Subcutaneous abdominal adipose tissue (tissue), 5 donors: ENCODE measurements around the gene DCUN1D1.

ENCODE experiments used
- H3K27ac ChIP-seq: one replicate; pipeline ENCODE4 v1.7.0; 2013; ENCODE audit warnings: low read depth, mild to moderate bottlenecking, inconsistent platforms, low read length, moderate library complexity
- H3K27me3 ChIP-seq, 5 donors: one replicate each; pipeline ENCODE4 v1.7.0; 2013; ENCODE audit warnings: low read length in 5 of 5, inconsistent platforms in 1 of 5; ENCODE audit not compliant: control insufficient read depth in 5 of 5, insufficient read depth in 4 of 5
- H3K36me3 ChIP-seq, 5 donors: one replicate each; pipeline ENCODE4 v1.7.0; 2013; ENCODE audit warnings: low read length in 5 of 5; ENCODE audit not compliant: control insufficient read depth in 5 of 5, insufficient read depth in 5 of 5
- H3K4me1 ChIP-seq, 5 donors: one replicate each; pipeline ENCODE4 v1.7.0; 2013; ENCODE audit warnings: low read length in 5 of 5, mild to moderate bottlenecking in 3 of 5, moderate library complexity in 1 of 5; ENCODE audit not compliant: control insufficient read depth in 5 of 5, insufficient read depth in 5 of 5
- H3K4me3 ChIP-seq, 5 donors: one replicate each; pipeline ENCODE4 v1.7.0; 2013; ENCODE audit warnings: low read length in 5 of 5, low read depth in 1 of 5
- H3K9ac ChIP-seq, 5 donors: one replicate each; pipeline ENCODE4 v1.7.0; 2013; ENCODE audit warnings: low read length in 5 of 5, mild to moderate bottlenecking in 4 of 5, moderate library complexity in 3 of 5
- H3K9me3 ChIP-seq, 5 donors: one replicate each; pipeline ENCODE4 v1.7.0; 2013; ENCODE audit warnings: low read length in 5 of 5; ENCODE audit not compliant: control insufficient read depth in 5 of 5
- donor health status: healthy.
- donor health status: healthy.
- donor health status: healthy.
- donor health status: healthy.
- donor health status: healthy.

DCUN1D1 gene

GRCh38 chr3:182905623-182906022, 74.7 kb downstream of the DCUN1D1 start:
- H3K4me1 ChIP-seq: peaks cover 0 to 2% (median 0%) of the 10 kb centered on the region in 5 donors
- H3K9ac ChIP-seq: no peak overlapping the region
- H3K9me3 ChIP-seq: no peaks in the 10 kb centered on the region
- no peaks in the 10 kb centered on the region for H3K27me3 ChIP-seq
- peaks cover 22 to 44% (median 27%) of the 10 kb centered on the region in 5 donors for H3K36me3 ChIP-seq
- no peak overlapping the region for H3K27ac ChIP-seq
- H3K4me3 ChIP-seq: no peak overlapping the region

- Histone ChIP-seq H3K27me3 (no peaks in the 10 kb centered on the region), H3K4me3 (no peak overlapping the region), H3K27ac (no peak overlapping the region), H3K4me1 (no peaks in the 10 kb centered on the region), H3K9ac (no peak overlapping the region), H3K36me3 (peaks cover 28 to 48% (median 37%) of the 10 kb centered on the region in 5 donors), H3K9me3 (no peaks in the 10 kb centered on the region)
These were observed 76.2 kb downstream of the DCUN1D1 start for GRCh38 chr3:182904164-182904563.

- Histone ChIP-seq H3K36me3 (peaks cover 34 to 57% (median 39%) of the 10 kb centered on the region in 5 donors), H3K27me3 (no peaks in the 10 kb centered on the region), H3K9ac (no peak overlapping the region), H3K4me1 (no peaks in the 10 kb centered on the region), H3K9me3 (no peaks in the 10 kb centered on the region), H3K4me3 (no peak overlapping the region), H3K27ac (no peak overlapping the region)
These were observed 78.1 kb downstream of the DCUN1D1 start for GRCh38 chr3:182902236-182902635.

- H3K4me3 ChIP-seq: no peak overlapping the region
- no peaks in the 10 kb centered on the region for H3K27me3 ChIP-seq
- H3K4me1 ChIP-seq: peaks cover 0 to 3% (median 0%) of the 10 kb centered on the region in 5 donors
- H3K9me3 ChIP-seq: no peaks in the 10 kb centered on the region
- H3K27ac ChIP-seq: no peak overlapping the region
- H3K36me3 ChIP-seq: peaks cover 13 to 42% (median 35%) of the 10 kb centered on the region in 5 donors
- H3K9ac ChIP-seq: no peak overlapping the region
These were observed 83.8 kb downstream of the DCUN1D1 start for GRCh38 chr3:182896553-182896952.

DNA sequence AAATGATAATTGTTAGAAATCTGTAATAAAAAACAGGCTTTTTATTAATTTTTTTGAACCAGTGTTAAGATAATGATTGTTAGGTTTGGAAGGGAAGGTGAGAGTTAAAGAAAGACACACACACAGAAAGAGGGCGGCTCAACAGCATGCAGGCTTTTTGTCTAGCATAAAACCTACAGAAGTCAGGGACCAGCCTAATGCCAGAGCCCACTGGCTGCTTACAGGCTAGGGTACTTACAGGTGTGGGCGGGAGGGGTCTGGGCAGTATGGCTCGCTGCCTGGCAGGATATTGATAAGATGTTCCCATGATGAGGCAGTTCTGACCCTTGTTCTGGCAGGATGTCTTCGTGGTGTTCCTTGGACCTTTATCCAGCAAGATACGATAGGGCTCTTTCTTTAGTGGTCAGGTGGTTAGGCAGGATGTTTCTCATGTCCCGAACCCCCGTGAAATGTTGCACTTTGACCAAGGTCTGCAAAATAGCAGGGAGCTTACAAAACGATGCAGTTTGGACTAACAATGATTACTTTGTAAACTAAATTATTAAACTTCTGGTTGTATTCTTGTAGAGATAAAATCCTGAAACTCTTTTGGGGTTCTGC, 84.7 kb downstream of the DCUN1D1 start:
- no peak overlapping the region for H3K9ac ChIP-seq
- peaks cover 14 to 48% (median 39%) of the 10 kb centered on the region in 5 donors for H3K36me3 ChIP-seq
- peaks cover 0 to 3% (median 0%) of the 10 kb centered on the region in 5 donors for H3K4me1 ChIP-seq
- no peaks in the 10 kb centered on the region for H3K9me3 ChIP-seq
- H3K4me3 ChIP-seq: no peak overlapping the region
- no peaks in the 10 kb centered on the region for H3K27me3 ChIP-seq
- no peak overlapping the region for H3K27ac ChIP-seq

- Histone ChIP-seq H3K9ac (no peak overlapping the region), H3K36me3 (peaks cover 17 to 53% (median 37%) of the 10 kb centered on the region in 5 donors), H3K4me1 (peaks cover 0 to 12% (median 0%) of the 10 kb centered on the region in 5 donors), H3K27ac (no peak overlapping the region), H3K4me3 (no peak overlapping the region), H3K9me3 (no peaks in the 10 kb centered on the region), H3K27me3 (no peaks in the 10 kb centered on the region)
These were observed 88.1 kb downstream of the DCUN1D1 start for GRCh38 chr3:182892226-182892625.

DNA sequence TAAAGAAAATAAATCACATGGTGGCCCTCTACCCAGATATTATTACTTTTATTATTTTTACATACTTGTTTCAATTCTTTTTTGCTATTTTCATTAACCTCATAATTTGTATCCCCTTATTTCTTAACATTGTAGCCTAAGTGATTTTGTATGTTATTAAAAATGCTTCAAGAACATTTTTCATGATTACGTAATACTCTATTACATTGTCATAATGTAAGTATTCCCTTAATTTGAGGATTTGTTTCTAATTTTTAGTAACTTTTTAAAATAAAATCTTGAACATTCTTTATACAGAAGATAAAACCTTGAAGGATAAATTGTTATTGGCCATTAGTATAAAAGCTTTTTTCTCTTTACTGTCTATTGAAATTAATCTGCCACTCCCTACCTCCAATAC, 89.0 kb downstream of the DCUN1D1 start:
- Histone ChIP-seq H3K27ac (no peak overlapping the region), H3K9me3 (no peaks in the 10 kb centered on the region), H3K4me1 (peaks cover 0 to 12% (median 0%) of the 10 kb centered on the region in 5 donors), H3K36me3 (peaks cover 19 to 59% (median 34%) of the 10 kb centered on the region in 5 donors), H3K9ac (no peak overlapping the region), H3K4me3 (no peak overlapping the region), H3K27me3 (no peaks in the 10 kb centered on the region)

DNA sequence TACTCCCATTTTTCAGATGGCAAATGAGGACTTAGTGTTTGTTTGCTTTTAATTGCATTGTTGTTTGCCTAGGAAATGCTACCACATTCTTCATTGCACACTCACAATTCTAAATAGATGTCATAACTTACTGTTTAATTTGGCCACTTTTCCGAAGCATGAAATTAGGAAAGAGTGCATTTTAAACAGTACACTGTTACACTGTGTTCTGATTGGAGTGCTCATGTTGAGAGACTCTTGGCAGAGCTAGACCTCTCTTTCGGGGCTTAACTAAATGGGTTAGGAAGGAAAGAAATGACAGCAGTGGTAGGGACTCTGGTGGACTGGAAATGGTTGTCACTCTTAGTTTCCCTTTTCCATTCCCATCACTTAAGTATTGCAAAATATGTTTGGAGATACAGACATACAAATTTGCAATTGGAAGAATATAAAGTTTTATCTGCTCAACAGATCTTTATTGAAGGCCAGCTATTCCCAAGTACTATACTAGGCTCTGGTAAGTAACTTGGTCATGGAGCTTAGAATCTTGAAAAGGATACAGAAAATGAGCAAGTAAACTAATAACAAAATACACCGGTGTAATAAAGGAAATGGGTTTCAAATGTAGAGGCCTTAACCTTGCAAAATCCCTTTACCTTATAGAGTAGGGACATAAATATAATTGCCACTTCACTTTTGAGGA, 90.2 kb downstream of the DCUN1D1 start:
- Histone ChIP-seq H3K4me1 (peaks cover 0 to 12% (median 0%) of the 10 kb centered on the region in 5 donors), H3K36me3 (peaks cover 21 to 54% (median 37%) of the 10 kb centered on the region in 5 donors), H3K4me3 (no peak overlapping the region), H3K9me3 (no peaks in the 10 kb centered on the region), H3K9ac (no peak overlapping the region), H3K27me3 (no peaks in the 10 kb centered on the region), H3K27ac (peak overlapping the region; percentile 3)
